Kidney capillary endothelial cell (primary cell): ENCODE results near the gene OGFOD3.
"Not testable (repeated sequence)": the region's sequence is repeated elsewhere in the genome, so short reads cannot be mapped to it uniquely, and the experiment has no call there.

Experiments used
- DNase-seq: peaks from one replicate; pipeline ENCODE4 v3.0.0-alpha.2; 2018; ENCODE audit warnings: low spot score

Gene OGFOD3

DNA sequence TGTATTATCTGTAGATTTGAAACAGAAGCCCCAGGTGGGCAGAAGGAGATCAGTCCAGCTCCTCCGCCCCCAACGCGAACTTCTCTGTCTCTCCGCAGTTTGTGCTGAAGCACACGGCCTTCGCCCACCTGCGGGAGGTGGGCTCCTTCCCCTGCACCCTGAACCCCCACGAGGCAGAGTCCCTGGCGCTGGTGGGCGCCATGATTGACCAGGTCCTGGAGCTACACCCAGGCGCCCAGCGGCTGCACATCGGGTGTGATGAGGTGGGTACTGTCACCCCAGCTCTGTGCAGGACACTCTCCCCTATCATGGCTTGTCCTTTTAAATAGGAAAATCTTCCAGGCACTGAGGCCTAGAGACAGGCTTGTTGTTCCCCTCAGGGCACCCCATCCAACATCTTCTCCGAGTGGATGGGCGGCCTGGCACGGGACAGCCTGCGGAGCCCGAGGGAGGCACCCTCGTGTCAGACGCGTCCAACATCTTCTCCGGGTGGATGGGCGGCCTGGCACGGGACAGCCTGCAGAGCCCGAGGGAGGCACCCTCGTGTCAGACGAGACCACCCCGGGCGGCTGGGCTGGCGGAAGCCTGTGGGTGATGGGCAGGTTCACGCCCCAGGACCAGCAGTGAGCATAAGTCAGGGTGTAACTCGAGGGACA is 15.3 kb upstream of the OGFOD3 start:
- DNase-seq = no peak

DNA sequence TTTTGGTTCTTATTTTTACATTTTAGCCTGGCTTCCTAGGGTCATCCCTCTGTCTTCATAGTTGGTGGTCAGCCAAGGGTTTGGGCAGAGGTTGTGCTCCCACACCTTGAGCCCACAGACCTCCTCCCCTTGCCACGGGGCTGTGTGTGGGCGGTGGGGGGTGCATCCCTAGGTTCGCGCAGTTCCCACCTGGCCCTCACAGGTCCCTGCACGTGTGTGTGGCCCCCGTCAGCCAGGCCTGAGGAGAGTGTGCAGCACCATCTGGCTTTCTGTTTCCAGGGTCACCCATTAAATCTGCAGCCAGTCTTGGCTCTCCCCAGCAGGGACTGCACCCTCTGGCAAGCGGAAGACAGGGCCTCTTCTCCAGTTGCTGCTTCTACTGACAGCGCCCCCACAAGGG is 13.6 kb upstream of the OGFOD3 start:
- no peak for DNase-seq

DNA sequence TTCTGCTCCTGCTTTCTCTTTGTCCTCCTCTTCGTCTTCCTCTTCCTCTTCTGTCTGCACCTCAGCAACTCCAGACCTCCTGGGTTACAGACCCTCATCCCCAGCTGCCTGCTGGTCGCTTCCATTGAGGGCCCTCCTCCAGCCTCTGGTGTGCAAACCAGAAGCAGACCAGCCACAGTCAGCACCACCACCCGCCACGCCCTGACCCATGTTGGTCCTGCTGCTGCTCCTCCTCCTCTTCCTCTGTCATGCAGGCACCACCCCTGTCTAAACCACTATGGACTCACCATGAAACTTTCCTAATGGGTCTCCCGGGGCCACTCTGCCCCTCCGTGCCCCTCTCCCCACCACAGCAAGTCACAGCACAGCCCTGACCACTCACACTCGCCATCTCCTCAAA is 11.4 kb upstream of the OGFOD3 start:
- no peak for DNase-seq

DNA sequence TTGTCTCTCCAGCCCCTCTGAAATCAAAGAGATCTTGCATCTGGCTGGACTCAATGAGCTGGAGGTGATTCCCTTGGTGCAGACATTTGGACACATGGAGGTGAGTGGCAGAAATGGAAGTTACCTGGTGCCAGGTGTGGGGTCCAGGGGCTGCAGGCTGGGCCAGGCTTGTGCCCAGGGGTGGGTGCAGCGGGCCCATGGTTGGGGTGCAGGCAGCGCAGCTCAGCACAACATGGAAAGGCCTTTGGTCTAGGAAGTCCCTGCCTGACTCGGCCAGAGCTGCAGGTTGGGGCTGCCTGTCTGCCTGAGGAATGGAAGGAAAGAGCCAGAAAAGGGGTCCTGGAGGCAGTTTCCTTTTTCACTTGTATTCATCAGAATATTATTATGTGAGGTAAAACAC is 10.2 kb upstream of the OGFOD3 start:
- DNase-seq = no peak

DNA sequence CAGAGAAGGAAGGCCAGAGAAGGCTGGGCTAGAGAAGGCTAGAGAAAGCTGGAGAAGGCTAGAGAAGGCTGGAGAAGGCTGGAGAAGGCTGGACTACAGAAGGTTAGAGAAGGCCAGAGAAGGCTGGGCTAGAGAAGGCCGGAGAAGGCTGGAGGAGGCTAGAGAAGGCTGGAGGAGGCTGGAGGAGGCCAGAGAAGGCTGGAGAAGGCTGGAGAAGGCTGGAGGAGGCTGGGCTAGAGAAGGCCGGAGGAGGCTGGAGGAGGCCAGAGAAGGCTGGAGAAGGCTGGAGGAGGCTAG is 6.4 kb upstream of the OGFOD3 start:
- DNase-seq = no peak

DNA sequence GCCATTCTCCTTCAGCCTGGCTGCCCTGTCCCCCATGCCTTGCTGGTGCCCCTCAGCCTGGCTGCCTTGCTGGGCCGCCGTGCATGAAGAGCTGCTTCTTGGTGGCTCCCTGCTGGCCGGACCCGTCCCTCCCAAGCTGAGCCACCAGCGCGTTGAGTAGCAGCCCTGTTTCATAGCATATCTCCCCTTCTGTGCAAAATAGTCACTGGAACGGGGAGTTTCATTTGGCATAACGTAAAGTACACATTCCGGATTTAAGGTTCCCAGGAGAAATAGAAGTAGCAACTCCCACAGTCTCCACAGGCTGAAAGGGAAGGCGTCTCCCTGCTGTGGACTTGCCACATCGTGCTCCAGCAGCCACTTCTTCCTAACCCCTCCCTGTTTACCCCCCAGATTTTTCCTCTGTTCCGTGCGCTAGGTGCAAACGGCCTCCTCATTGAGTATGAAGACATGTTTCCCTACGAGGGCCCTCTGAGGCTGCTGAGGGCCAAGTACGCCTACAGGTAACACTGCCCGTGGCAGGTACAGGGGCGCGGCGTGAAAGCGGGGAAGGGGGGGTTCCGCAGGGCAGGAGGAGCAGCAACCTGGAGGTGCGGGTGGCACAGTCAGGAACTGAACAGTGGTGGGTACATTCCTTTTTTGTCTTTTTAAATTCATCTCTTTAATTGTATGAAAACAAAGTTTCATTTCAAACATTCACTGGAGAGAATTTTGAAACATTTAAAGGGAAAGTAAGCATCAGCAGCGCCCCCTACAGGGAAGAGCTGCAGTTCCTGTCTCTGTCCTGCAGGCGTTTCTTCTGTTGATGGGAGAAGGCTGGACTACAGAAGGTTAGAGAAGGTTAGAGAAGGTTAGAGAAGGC is 5.8 kb upstream of the OGFOD3 start:
- DNase-seq = no peak

DNA sequence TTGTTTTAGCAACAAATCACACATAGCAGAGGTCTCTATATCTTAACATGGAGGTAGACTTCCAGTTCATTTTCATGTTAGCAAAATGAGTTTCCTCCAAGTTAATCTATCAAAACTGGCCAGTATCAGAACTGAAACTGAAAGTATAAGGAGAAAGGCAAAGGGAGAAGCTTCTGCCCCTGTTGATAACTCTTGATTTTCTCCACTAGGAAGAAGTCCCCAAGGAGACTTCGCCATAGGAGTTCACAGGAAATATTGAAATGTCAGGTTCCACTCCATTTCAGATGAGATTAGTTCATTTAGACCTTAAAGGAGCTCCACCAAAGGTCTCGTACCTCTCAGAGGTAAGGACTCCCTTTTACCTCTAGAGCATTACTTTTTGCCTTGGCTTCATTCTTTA is 1.2 kb upstream of the OGFOD3 start:
- DNase-seq = no peak

DNA sequence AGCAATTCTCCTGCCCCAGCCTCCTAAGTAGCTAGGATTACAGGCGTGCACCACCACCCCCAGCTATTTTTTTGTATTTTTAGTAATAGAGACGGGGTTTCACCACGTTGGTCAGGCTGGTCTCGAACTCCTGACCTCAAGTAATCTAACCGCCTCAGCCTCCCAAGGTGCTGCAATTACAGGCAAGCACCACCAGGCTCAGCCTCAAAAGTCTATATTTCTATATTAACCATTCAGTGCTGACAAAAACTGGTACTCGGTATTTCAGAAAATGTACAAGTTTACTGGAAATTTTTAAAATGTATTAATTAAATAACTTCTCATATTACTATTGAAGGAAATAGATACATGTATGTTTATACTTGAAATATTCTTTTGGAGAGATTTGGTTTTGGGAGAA is 1.6 kb downstream of the OGFOD3 start:
- DNase-seq = no peak

DNA sequence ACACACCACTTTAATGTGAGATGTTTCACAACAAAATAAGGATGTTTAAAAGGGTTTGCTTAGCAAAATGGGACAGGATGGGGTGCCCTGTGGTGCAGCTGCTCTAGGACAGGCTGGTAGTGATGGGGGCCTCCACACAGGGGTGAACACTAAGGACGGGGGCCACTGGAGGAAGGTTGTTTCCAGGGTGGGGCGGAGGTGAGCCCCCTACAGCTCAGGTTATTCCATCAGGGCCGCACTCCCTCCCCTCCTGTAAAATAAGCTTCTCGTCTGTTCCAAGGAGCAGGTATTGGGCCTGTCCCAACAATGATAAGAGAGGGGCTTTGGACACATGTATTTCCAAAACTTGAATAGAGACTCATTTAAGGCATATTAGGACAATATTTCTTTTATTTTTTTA is 2.1 kb downstream of the OGFOD3 start:
- no peak for DNase-seq

DNA sequence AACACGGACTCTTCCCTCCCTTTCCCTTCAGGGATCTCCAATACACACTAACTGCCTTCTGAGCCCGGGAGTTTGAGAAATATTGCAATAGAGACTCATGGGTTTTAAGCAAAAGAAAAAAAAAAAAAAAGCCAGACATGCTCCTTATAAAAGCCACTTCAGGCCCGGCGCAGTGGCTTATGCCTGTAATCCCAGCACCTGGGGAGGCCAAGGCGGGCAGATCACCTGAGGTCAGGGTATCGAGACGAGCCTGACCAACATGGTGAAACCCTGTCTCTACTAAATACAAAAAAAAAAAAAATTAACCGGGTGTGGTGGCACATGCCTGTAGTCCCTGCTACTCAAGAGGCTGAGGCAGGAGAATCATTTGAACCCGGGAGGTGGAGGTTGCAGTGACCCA is 2.6 kb downstream of the OGFOD3 start:
- no peak for DNase-seq

DNA sequence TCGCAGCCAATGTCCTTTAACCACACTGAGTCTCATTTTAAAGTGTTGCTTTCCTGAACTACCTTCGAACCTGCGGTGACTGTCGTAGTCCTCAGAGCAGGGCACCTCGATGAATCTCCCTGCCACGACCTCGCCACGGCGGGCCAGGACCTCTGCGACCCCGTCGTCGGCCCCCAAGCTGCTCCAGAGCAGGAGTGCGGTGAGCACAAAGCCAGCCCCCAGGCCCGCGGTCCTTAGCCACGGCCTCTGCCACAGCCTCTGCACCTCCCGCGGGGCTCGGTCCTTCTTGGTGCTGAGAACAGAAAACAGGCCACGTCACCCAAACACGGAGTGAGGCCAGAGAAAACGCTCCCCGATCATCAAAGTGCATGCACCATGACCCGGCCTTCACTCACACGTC is 3.0 kb downstream of the OGFOD3 start:
- no peak for DNase-seq

DNA sequence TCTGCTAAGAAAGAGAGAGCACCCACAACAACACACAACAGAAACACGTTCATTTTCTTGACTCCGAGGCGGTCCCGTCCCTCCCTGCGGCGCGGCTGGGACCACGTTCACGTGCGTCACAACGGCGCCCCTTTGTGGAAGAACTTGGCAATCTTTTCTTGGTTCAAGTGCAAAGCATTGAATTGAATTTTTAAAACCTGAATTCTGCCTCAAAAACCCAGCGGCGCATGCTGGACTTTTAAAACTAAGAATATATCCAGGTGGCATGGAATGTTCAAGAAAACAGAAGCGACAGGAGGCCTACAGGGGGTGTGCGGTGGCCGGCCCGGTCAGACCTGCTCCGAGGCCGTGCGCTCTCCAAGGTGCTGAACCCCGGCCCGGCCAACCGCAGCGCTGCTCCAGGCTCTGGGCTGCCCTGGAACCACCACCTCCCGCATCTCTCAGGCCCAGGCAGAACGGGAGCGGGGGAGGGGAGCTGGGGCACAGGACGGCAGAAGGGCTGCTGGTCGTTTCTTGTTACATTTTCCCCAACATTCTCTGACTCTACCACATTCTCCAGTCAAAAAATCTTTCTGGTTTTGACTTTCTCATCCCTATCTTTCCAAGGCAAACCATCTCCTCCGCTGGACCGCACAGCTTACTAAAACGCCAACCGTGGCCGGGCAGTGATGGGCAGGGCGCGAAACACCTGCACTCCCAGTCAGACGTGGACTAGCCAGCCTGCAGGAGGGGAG is 3.7 kb downstream of the OGFOD3 start:
- DNase-seq = peak; percentile 71

DNA sequence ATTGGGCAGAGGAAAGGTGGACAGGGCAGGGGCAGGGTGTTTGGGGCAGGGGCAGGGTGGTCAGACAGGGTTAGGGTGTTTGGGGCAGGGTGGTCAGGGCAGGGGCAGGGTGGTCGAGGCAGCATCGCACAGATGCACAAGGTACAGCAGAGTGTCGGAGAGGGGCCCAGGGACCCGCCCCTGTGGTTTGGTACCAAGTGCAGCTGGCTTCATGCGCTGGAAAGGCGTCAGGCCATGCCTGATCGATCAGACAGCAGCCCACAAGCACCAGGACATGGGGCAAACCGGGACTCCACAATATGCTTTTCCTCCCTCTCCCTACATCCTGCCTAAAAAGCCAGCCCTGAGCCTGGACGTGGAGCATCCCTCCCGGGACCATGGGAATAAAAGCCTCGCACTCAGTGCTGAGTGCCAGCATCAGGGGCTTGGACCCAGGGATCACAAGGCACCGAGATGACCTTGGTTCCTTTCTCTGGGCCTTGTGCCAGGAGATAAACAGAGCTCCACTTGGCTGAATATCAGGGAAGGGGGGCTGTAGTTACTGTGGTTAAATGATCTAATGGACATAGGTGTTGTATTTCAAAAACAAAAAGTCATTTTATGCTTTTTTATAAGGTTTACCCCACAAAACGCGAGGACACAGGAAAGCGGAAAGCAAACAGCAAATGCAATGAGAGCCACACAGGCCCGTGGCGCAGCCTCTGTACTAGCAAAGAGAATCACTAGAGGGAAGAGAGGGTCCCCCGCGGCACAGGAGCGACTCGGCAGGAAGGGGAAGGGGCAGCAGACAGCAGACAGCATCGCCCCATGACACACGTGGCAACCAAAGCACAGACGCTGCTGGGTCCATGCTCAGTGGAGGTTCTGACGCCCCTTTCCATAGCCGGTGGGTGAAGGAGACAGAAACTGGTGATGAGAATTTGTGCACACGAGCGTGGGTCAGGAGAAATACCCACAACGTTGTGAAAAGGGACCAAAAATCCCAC is 5.6 kb downstream of the OGFOD3 start:
- no peak for DNase-seq

DNA sequence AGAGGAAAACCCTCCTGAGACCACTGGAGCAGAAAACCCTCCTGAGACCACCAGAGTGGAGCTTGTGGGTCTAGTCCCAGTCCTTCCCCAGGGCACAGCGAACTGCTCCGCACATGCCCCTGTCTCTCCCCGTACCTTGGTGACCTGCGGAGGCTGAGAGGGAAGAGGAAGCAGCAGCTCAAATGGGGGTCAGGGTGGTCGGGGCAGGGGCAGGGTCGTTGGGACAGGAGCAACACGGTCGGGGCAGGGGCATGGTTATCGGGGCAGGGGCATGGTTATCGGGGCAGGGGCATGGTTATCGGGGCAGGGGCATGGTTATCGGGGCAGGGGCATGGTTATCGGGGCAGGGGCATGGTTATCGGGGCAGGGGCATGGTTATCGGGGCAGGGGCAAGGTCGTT is 6.3 kb downstream of the OGFOD3 start:
- DNase-seq = not testable (repeated sequence)

DNA sequence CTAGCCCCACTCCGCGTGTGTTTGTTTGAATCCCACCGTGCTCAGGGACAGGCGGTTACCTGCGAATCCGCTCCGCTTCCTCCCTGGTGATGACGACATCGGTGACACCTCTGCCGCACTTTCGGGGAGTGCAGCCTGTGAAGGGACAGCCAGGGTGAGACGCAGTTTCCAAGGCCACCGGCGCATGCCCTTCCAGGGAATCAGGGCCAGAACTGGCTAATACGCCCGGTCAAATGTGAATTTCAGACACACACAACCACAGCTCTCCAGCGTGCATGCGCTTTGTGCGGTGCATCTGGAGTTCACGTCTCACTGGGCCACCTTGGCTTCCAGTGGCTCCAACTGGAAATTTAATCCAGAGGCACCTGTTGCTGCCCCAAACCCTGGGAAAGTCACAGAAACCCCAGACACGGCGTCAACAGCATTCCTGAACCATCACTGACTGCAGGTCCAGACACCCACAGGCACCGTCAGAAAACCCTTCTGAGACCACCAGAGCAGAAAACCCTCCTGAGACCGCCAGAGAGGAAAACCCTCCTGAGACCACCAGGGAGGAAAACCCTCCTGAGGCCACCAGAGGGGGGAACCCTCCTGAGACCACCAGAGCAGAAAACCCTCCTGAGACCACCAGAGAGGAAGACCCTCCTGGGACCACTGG is 6.9 kb downstream of the OGFOD3 start:
- DNase-seq = no peak

DNA sequence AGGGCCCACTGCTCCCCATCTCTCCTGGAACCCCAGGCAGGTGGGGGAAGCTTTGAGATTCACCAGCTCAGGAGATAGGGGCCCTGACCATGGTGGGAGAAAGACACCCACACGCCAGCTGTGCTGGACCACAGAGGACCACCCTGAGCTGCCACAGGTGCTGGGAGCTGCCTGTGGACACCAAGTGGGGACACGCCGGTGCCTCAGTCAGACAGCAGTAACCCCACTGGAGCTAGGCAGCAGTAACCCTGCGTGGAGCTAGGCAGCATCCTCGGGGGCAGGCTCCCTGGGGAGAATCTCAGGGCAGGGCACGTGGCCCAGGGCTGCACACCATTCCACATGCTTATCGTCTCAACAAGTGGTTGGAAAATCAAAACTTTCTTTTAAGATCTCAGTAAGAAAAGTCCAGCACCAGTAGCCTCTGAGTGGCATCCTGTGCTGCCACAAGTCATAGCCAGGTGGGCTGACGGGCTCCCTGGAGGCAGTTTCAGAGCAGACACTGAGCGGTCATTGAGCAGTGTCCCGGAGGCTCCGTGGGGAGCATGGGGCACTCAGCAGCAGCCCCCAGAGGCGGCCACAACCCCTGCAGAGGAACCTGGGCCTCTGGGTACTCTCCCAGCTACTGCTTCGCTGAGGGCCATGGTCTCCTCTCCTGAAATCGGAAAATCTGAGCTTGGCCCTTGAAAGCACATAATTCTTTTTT is 8.2 kb downstream of the OGFOD3 start:
- no peak for DNase-seq

DNA sequence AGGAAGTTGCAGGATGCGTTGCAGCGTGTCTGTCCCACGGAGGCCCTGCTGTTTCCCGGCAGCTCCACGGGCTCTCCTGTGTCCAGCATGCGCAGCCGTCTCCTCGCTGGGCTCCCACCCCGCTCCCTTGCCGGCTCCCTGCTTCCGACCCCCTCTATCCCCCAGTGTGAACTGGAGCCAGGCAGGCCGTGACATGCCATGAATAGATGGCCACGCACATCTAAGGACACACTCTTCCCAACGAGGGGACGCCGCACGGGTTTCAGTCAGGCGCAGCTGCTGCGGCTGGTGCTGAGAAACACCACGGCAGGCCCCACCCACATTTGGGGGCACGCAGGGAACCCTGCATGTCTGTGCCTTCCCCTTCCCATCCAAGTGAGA is 9.5 kb downstream of the OGFOD3 start:
- DNase-seq = no peak

DNA sequence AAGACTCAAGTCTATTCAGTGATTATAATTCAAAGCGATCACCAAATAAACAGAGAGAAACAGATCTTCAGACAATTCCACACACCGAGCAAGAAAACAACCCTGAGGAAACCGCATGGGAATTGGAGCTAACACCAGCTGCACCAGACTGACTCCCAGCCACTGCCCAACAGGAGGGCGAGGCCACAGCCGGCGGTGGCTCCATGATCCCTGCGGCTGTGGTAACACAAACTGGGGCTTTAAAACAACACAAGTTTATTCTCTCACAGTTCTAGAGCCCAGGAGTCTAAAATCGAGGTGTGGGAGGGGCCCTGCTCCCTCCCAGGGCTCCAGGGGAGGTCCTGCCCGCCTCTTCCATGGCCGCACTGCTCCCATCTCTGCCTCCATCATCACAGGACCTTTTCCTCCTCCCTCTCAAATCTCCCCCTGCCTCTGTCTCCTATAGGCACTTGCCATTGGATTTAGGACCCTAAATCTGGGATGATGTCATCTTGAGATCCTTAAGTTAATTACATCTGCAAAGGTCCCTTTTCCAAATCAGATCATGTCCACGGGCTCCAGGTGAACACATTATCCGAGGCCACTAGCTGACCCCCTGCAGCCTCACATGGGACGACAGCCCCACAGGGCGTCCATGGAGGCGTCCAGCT is 10.0 kb downstream of the OGFOD3 start:
- no peak for DNase-seq

DNA sequence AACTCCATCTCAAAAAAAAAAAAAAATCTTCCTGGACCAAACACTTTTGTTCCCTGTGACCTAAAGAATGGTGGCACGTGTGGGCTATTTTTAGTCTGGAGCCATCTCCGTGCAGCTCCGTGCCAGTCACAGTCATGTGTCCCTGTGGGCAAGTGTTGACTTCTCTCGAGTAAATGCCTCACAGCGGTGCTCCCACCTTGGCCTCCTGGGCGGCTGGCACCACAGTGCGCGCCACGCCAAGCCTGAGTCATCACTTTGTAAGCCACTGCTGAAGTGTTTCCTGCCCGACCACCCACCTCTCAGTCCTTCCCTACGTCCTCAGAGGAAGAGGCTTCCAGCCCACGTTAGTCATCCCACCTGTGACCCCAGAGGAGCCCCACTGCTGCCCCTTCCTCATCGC is 11.1 kb downstream of the OGFOD3 start:
- no peak for DNase-seq

DNA sequence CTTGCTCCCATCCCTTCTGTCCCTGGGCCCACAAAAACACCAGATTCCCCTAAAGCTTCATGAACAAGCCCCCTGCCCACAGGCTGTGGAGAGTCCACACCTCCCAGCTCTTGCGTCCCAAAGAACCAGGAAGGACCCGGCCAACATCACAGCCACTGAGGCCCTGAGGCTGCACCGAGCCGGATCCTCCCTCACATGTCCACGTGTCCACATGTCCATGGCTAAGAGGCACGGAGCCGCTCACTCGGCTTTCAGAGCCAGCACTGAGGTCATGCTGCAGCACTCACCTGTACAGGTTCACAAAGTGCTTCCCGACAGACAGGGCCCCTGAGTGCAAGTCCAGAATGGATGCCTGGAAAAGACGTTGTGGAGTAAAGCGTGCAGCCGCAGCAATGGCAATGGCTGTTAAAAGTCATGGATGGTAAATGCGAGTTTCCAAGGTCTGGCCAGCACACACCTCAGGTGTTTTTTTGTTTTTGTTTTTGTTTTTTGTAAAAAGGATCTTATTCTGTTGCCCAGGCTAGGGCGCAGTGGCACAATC is 12.2 kb downstream of the OGFOD3 start:
- DNase-seq = no peak
